SU-DHL-6 (cell line): ENCODE data around the gene GATC.

ENCODE experiments used
- H2AFZ ChIP-seq: fragments of 200-600 bp; sonication (generic); 2 replicates; pipeline ENCODE4 v1.6.1; 2014; ENCODE audit warnings: low read depth, mild to moderate bottlenecking, moderate library complexity, mixed read lengths, antibody characterized with exemption, low read length; ENCODE audit not compliant: severe bottlenecking
- H3F3A ChIP-seq: fragments of 200-600 bp; shearing (Covaris generic); 2 replicates; pipeline ENCODE4 v1.6.0; 2016; ENCODE audit warnings: antibody characterized with exemption, mild to moderate bottlenecking; ENCODE audit not compliant: insufficient read depth
- H3K27ac ChIP-seq: fragments of 200-600 bp; sonication (generic); 2 replicates; pipeline ENCODE4 v1.5.1; 2016; ENCODE audit warnings: low read depth, mild to moderate bottlenecking, low read length, moderate library complexity, mixed read lengths
- H3K27me3 ChIP-seq: fragments of 200-600 bp; sonication (generic), shearing (Covaris generic); 2 replicates; pipeline ENCODE4 v1.6.0; 2014; ENCODE audit warnings: mild to moderate bottlenecking, low read length
- H3K36me3 ChIP-seq: fragments of 200-600 bp; sonication (generic); 2 replicates; pipeline ENCODE4 v1.6.1; 2014; ENCODE audit warnings: mild to moderate bottlenecking, low read length, mixed read lengths
- H3K4me2 ChIP-seq: fragments of 300-600, 200-600 bp; shearing (Covaris generic), sonication (generic); 2 replicates; pipeline ENCODE4 v1.6.0; 2014; ENCODE audit warnings: low read length, low read depth, mild to moderate bottlenecking; ENCODE audit not compliant: poor library complexity, severe bottlenecking
- H3K4me3 ChIP-seq: fragments of 200-600 bp; sonication (generic); 2 replicates; pipeline ENCODE4 v1.5.1; 2014; ENCODE audit warnings: antibody characterized with exemption, low read length, mild to moderate bottlenecking, mixed read lengths; ENCODE audit not compliant: insufficient read depth, poor library complexity, severe bottlenecking
- H3K79me2 ChIP-seq: fragments of 200-600 bp; sonication (generic); 2 replicates; pipeline ENCODE4 v1.6.1; 2014; ENCODE audit warnings: mild to moderate bottlenecking, low read length, moderate library complexity; ENCODE audit not compliant: insufficient read depth
- H3K9ac ChIP-seq: fragments of 200-600 bp; sonication (generic); 2 replicates; pipeline ENCODE4 v1.7.0; 2014; ENCODE audit warnings: mild to moderate bottlenecking, low read length
- H3K9me2 ChIP-seq: fragments of 200-600 bp; sonication (generic); replicated peaks from 2 replicates; pipeline ENCODE4 v1.6.1; 2014; ENCODE audit warnings: low read length; ENCODE audit not compliant: insufficient read depth
- H3K9me3 ChIP-seq: fragments of 200-600 bp; sonication (generic); 2 replicates; pipeline ENCODE4 v1.6.1; 2014; ENCODE audit warnings: low read length, mixed read lengths; ENCODE audit not compliant: insufficient read depth
- H4K20me1 ChIP-seq: fragments of 200-600 bp; sonication (generic); 2 replicates; pipeline ENCODE4 v1.6.1; 2014; ENCODE audit warnings: low read depth, mild to moderate bottlenecking, antibody characterized with exemption, low read length, moderate library complexity, mixed read lengths
- CTCF ChIP-seq: fragments of 200-600 bp; sonication (generic); IDR thresholded peaks from one replicate; pipeline ENCODE4 v1.5.1; 2017; ENCODE audit warnings: antibody characterized with exemption, mild to moderate bottlenecking, low read length, moderate library complexity; ENCODE audit not compliant: insufficient read depth, poor library complexity, severe bottlenecking
- EZH2phosphoT487 ChIP-seq: fragments of 200-600 bp; sonication (generic), shearing (Covaris generic); conservative IDR thresholded peaks from 2 replicates; pipeline ENCODE4 v1.6.1; 2018; ENCODE audit warnings: mild to moderate bottlenecking, antibody characterized with exemption, low read length, moderate library complexity, mixed read lengths

GATC gene

DNA sequence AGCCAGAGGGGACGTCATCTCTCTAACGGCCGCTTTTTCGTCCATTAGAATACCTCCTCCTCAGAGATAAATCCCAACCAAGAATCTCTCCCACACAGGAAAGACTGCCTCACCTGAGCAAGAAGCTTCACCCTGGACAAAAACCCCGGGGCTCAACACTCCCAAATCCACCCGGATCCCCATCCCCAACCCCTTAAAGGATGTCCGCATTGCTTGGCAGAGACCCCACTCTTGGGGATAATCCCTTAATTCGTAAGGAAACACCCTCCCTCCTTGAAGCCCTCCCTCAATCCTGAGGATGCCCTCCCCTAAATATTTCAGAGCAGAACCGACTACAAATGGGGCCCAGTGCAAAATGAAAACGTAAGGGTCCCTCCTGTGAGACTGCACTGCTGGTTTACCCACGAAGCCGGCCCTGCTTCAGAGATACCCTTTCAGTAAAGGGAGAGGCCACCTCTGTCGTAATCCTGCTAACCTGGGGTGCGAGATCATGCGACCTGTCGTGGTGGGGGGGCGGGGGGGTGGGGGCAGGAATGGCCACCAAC is 49.0 kb downstream of the GATC start:
- no peak for TF ChIP-seq EZH2phosphoT487
- no peak for TF ChIP-seq CTCF
- no peaks in the 10 kb centered on the region for H3K27me3 ChIP-seq
- H3K9ac ChIP-seq = peak overlapping the region; percentile 93
- peaks cover 22% of the 10 kb centered on the region for H3K79me2 ChIP-seq
- H3K27ac ChIP-seq = no peak overlapping the region
- H3K9me3 ChIP-seq = no peaks in the 10 kb centered on the region
- peaks cover 25% of the 10 kb centered on the region for H3F3A ChIP-seq
- peaks cover 10% of the 10 kb centered on the region for H3K36me3 ChIP-seq
- H3K4me3 ChIP-seq = peak overlapping the region; percentile 79
- no peaks in the 10 kb centered on the region for H3K9me2 ChIP-seq
- H4K20me1 ChIP-seq = peaks cover 8% of the 10 kb centered on the region; the same call in 1 of the 2 replicates
- peak overlapping the region; percentile 95 for H3K4me2 ChIP-seq
- H2AFZ ChIP-seq = peak overlapping the region; percentile 52

- Histone ChIP-seq H3K36me3 (peaks cover 10% of the 10 kb centered on the region), H3K4me3 (peak within 1 kb of the TSS; percentile 79), H3K79me2 (peaks cover 22% of the 10 kb centered on the region), H3K9me2 (no peaks in the 10 kb centered on the region), H3K9ac (peak within 1 kb of the TSS; percentile 93), H3K9me3 (no peaks in the 10 kb centered on the region), H3K27ac (peak within 1 kb of the TSS; percentile 74), H4K20me1 (peaks cover 8% of the 10 kb centered on the region; the same call in 1 of the 2 replicates), H2AFZ (peak within 1 kb of the TSS; percentile 52), H3F3A (peaks cover 25% of the 10 kb centered on the region), H3K4me2 (peak within 1 kb of the TSS; percentile 95), H3K27me3 (no peaks in the 10 kb centered on the region)
- TF ChIP-seq EZH2phosphoT487 (no peak), CTCF (no peak)
Measured at GRCh38 chr12:120495731-120496412, 49.6 kb downstream of the GATC start, which contains the start of gene DYNLL1. Gene DYNLL1, plus strand, starts transcription at chr12:120496113. Its CDS starts 309 bp downstream, at chr12:120496422.

GRCh38 chr12:120496413-120497340 is 50.4 kb downstream of the GATC start:
- Histone ChIP-seq H3K4me2 (peak overlapping the region; percentile 95), H4K20me1 (peaks cover 8% of the 10 kb centered on the region; the same call in 1 of the 2 replicates), H3K9me2 (no peaks in the 10 kb centered on the region), H3K9ac (peak overlapping the region; percentile 93), H3K4me3 (peak overlapping the region; percentile 79), H3K27me3 (no peaks in the 10 kb centered on the region), H3K79me2 (peaks cover 22% of the 10 kb centered on the region), H3K27ac (peak overlapping the region; percentile 74), H2AFZ (peak overlapping the region; percentile 52), H3K9me3 (no peaks in the 10 kb centered on the region), H3F3A (peaks cover 25% of the 10 kb centered on the region), H3K36me3 (peaks cover 10% of the 10 kb centered on the region)
- TF ChIP-seq EZH2phosphoT487 (no peak), CTCF (peak; percentile 31)
